HG03060 (cell line): ENCODE measurements around the gene INAVA.
"Not testable (repeated sequence)": the region's sequence is repeated elsewhere in the genome, so short reads cannot be mapped to it uniquely, and the experiment has no call there.

Experiments used
- ATAC-seq: cut with Tn5 transposase; IDR thresholded peaks from one replicate; pipeline ENCODE4 v1.9.1; 2021; ENCODE audit warnings: low read depth, moderate number of reproducible peaks; ENCODE audit not compliant: unreplicated experiment

INAVA gene

GRCh38 chr1:200959411-200959921 lies 64.8 kb downstream of the INAVA start:
- ATAC-seq = no peak

GRCh38 chr1:200960236-200960947 lies 65.7 kb downstream of the INAVA start:
- ATAC-seq = no peak

- ATAC-seq = no peak
These were observed 66.2 kb downstream of the INAVA start for GRCh38 chr1:200960948-200961340.

- ATAC-seq = not testable (repeated sequence)
These were observed 67.5 kb downstream of the INAVA start for GRCh38 chr1:200962151-200962550.

- ATAC-seq = no peak
These were observed 67.9 kb downstream of the INAVA start for GRCh38 chr1:200962631-200963030.

- no peak for ATAC-seq
These were observed 68.4 kb downstream of the INAVA start for GRCh38 chr1:200963076-200963475.

GRCh38 chr1:200963888-200964287 lies 69.2 kb downstream of the INAVA start:
- not testable (repeated sequence) for ATAC-seq
